Ovary (tissue), 9 donors: ENCODE results near the gene SMIM7. TPM values are rescaled to one million over a fixed set of nuclear protein-coding genes. Genes with fewer than 3 reads are reported as not detected.

Experiments used
- DNase-seq, 5 donors: peaks; one replicate each; pipeline ENCODE4 v3.0.0-alpha.2; 2019 to 2020
- H3K27ac ChIP-seq, 2 donors: fragments of 200-600 bp; one replicate each; pipeline versions ENCODE4 v1.5.1 to v1.8.0; 2019 to 2022
- H3K27me3 ChIP-seq: fragments of 200-600 bp; one replicate; pipeline ENCODE4 v1.8.0; 2022
- H3K36me3 ChIP-seq: fragments of 200-600 bp; sonication (generic); one replicate; pipeline ENCODE4 v1.5.1; 2019
- H3K4me1 ChIP-seq: one replicate; pipeline ENCODE4 v1.8.1; 2013; ENCODE audit warnings: mild to moderate bottlenecking, moderate library complexity; ENCODE audit not compliant: insufficient read depth
- H3K4me3 ChIP-seq: fragments of 200-600 bp; sonication (generic); one replicate; pipeline ENCODE4 v1.5.1; 2017
- H3K9me3 ChIP-seq, 2 donors: fragments of 200-600 bp in 1 of 2; sonication (generic) in 1 of 2; one replicate each; pipeline versions ENCODE4 v1.5.1 to v1.8.1; 2013 to 2019; ENCODE audit warnings: mild to moderate bottlenecking in 1 of 2, moderate library complexity in 1 of 2
- EP300 ChIP-seq: sonication (generic); formaldehyde crosslinking; IDR thresholded peaks from one replicate; pipeline ENCODE4 v1.6.1; 2017; ENCODE audit warnings: antibody characterized with exemption
- POLR2A ChIP-seq: fragments of 450-650 bp; IDR thresholded peaks from one replicate; pipeline ENCODE4 v1.6.1; 2017; ENCODE audit warnings: antibody characterized with exemption, mild to moderate bottlenecking, moderate library complexity
- WGBS, 3 donors: extraction: QIAGEN DNeasy Blood & Tissue Kit in 1 of 3; methylation state at CpG; one replicate each; pipeline versions ENCODE4 v1.1.5 to v1.1.7; 2013 to 2017; 5-methylcytosine and 5-hydroxymethylcytosine counted together
- intact Hi-C, 4 donors: fragments of 100-400 bp; cut with DNase I; formaldehyde crosslinking; loops; one replicate each; pipeline versions ENCODE4 v1.11.0 to v1.15.1; 2022 to 2023
- polyA plus RNA-seq, 2 donors: library from polyadenylated mRNA; stranded (reverse); fragments of 200-250 nt in 1 of 2; fragments of 350-450 nt in 1 of 2; fragmentation: Illumina TruSeq in 1 of 2; extraction: RNeasy Lipid Tissue Mini Kit (QIAGEN cat#74804) in 1 of 2; gene quantifications; one replicate each; pipeline ENCODE4 v1.2.3, GENCODE V29; 2013 to 2014
- total RNA-seq, 7 donors: library from RNA; depleted of rRNA in 2 of 7; stranded (reverse); fragments of >200 nt in 2 of 7; fragmentation: NEBNext Ultra II Directional in 3 of 7; extraction: Animal tissue kit (Norgen Biotek cat#: 25700) in 3 of 7; gene quantifications; one replicate each; pipeline versions ENCODE4 v1.1.0 to v1.2.4, GENCODE V29; 2016 to 2023
- TF ChIP-seq, protein P1 (sequence below), 3 donors: fragments of 450-650 bp in 2 of 3; fragments of 200-600 bp in 1 of 3; IDR thresholded peaks; one replicate each; pipeline versions ENCODE4 v1.5.1 to v1.8.0; 2016 to 2022; ENCODE audit warnings: antibody characterized with exemption in 3 of 3, mild to moderate bottlenecking in 1 of 3
- donor health status: DM: no; HTN: no; CAD: no; lungs with moderate emphysema.
- donor health status: DM: no; HTN: no; CAD: no.
- donor health status: Bipolar disorder and iron deficiency.
- donor health status: DM: yes; HTN: yes; CAD: no.
- donor health status: DM: no; HTN: no; CAD: no.
- donor health status: DM: yes; HTN: yes; CAD: no.

SMIM7 gene
- total and polyA plus RNA-seq, 9 donors = 59.1 to 123 (median 72.6) TPM

DNA sequence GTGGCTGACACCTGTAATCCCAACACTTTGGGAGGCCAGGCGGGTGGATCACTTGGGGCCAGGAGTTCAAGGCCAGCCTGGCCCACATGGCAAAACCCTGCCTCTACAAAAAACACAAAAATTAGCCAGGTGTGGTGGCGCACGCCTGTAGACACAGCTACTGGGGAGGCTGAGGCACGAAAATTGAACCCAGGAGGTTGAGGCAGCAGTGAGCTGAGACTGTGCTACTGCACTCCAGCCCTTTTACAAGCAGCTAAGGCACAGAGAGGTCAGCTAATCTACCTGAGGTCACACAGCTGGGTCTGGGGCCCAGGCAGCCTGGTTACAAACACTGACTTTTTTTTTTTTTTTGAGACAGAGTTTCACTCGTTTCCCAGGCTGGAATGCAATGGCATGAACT is 59.1 kb downstream of the SMIM7 start:
- DNase-seq = no peak
- WGBS, 3 donors = 85 to 90% (median 85%) methylated on average over 5 of the region's 5 CpGs
- Histone ChIP-seq H3K4me1 (peaks cover 12% of the 10 kb centered on the region), H3K36me3 (no peaks in the 10 kb centered on the region), H3K27me3 (no peaks in the 10 kb centered on the region), H3K9me3 (no peaks in the 10 kb centered on the region), H3K4me3 (no peak overlapping the region), H3K27ac (no peak overlapping the region)
- TF ChIP-seq POLR2A = no peak
- no peak for TF ChIP-seq EP300
- TF ChIP-seq, protein P1, sequence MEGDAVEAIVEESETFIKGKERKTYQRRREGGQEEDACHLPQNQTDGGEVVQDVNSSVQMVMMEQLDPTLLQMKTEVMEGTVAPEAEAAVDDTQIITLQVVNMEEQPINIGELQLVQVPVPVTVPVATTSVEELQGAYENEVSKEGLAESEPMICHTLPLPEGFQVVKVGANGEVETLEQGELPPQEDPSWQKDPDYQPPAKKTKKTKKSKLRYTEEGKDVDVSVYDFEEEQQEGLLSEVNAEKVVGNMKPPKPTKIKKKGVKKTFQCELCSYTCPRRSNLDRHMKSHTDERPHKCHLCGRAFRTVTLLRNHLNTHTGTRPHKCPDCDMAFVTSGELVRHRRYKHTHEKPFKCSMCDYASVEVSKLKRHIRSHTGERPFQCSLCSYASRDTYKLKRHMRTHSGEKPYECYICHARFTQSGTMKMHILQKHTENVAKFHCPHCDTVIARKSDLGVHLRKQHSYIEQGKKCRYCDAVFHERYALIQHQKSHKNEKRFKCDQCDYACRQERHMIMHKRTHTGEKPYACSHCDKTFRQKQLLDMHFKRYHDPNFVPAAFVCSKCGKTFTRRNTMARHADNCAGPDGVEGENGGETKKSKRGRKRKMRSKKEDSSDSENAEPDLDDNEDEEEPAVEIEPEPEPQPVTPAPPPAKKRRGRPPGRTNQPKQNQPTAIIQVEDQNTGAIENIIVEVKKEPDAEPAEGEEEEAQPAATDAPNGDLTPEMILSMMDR (IDR thresholded peaks at IDR 0.05) = no peak
- intact Hi-C loops = no loop called here

DNA sequence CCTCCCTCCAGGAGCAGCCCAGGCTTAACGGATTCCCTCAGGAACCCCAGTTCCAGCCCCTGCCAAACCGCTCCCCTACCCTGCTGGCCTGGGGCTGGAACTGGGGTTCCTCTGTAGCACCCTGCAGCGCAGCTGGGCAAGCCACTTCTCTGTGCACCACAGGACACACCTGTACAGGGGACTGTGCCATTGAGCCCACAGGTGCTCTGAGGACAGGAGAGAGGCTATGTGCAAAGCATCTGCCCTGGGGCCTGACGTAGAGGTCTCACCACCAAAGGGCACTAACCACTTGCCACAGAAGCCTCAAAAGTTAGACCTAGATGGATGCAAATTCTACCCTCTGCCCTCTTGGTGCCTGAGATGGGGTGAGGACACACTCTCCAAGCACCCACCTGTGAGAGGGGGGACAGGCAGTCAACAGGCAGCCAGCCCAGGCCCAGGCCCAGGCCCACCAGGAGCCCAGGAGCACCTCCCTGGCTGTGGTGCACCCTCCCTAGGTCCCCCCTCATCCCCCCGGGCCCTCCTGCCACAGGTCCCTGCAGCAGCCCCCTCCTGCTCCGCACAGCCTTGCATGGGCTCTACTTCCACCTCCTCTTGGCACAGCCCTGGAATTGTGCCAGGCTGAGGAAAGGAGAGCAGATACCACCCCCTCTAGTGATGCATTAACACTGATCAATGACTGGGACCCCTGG is 60.1 kb downstream of the SMIM7 start:
- no peak for DNase-seq
- no peaks in the 10 kb centered on the region for H3K27me3 ChIP-seq
- no peaks in the 10 kb centered on the region for H3K9me3 ChIP-seq
- TF ChIP-seq, protein P1 (IDR thresholded peaks at IDR 0.05) = no peak
- TF ChIP-seq EP300 = no peak
- TF ChIP-seq POLR2A = no peak
- H3K27ac ChIP-seq = no peak overlapping the region
- H3K4me3 ChIP-seq = no peak overlapping the region
- intact Hi-C loops = no loop called here
- H3K36me3 ChIP-seq = no peaks in the 10 kb centered on the region
- H3K4me1 ChIP-seq = peaks cover 12% of the 10 kb centered on the region
- WGBS, 3 donors = 74 to 98% (median 83%) methylated on average over 5 to 6 of the region's 6 CpGs

DNA sequence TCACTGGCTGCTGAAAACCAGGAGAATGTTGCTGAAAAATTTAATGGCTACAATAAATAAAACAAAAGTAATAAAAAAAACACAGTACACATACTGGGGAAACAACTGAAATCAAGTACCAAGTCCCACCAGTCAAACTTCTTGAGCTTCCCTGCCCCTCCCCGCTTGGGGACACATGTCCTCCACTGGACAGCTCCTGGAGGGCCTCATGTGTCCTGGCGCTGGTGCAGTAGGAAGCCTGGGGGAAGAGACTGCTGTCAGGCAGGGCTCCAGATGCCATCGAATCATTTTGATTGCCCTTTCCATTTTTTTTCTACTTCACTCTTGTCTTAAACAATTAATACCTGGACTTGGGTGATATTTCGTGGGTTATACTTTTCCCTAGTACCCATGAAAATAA is 61.1 kb downstream of the SMIM7 start:
- Histone ChIP-seq H3K27me3 (no peaks in the 10 kb centered on the region), H3K36me3 (no peaks in the 10 kb centered on the region), H3K4me1 (peaks cover 12% of the 10 kb centered on the region), H3K27ac (no peak overlapping the region), H3K9me3 (no peaks in the 10 kb centered on the region), H3K4me3 (no peak overlapping the region)
- 65 to 68% (median 67%) methylated on average over 4 of the region's 4 CpGs for WGBS, 3 donors
- intact Hi-C loops = no loop called here
- DNase-seq = no peak
- TF ChIP-seq, protein P1 (IDR thresholded peaks at IDR 0.05) = no peak
- TF ChIP-seq EP300 = no peak
- TF ChIP-seq POLR2A = no peak

DNA sequence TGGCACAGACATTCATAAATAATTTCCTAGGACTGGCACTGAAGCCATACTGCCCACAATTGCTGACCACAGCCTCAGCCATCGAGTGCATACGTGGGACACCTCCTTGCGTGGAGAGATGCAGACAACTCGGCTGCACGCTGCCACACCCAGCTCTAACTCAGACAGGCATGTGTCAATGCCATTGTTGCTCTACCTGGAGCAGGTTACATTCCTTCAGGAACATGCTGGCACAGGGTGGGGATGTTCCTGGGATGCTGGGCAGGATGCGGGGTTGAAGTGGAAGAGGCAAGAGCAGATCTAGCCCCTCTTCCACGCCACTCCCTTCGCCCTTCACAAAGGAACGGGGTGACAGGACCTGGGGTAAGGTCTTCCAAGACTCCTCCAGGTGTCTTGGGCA is 63.5 kb downstream of the SMIM7 start:
- DNase-seq = no peak
- intact Hi-C loops = no loop called here
- Histone ChIP-seq H3K9me3 (no peaks in the 10 kb centered on the region), H3K4me1 (peaks cover 13% of the 10 kb centered on the region), H3K4me3 (no peak overlapping the region), H3K36me3 (no peaks in the 10 kb centered on the region), H3K27me3 (no peaks in the 10 kb centered on the region), H3K27ac (no peak overlapping the region)
- WGBS, 3 donors = 91 to 98% (median 96%) methylated on average over 9 of the region's 9 CpGs
- TF ChIP-seq POLR2A (no peak), EP300 (no peak)
- TF ChIP-seq, protein P1 (IDR thresholded peaks at IDR 0.05) = no peak

Other genes starting within 250 kb of the SMIM7 start
- gene EPS15L1, start 188.2 kb downstream of the SMIM7 start, total RNA-seq = 10 to 100 TPM; 17.8 to 52.3 (median 43.5) TPM
- 10 to 100 TPM; 21.7 to 25.4 TPM for gene EPS15L1, start 188.2 kb downstream of the SMIM7 start, polyA plus RNA-seq
- not detected for gene CALR3, start 164.0 kb downstream of the SMIM7 start, total RNA-seq
- gene CALR3, start 164.0 kb downstream of the SMIM7 start, polyA plus RNA-seq = not detected
- gene C19orf44, start 163.8 kb downstream of the SMIM7 start, total RNA-seq = 10 to 100 TPM in 4 of 7 donors, 1 to 10 TPM in 3; 7.0 to 12.2 (median 10.5) TPM
- gene C19orf44, start 163.8 kb downstream of the SMIM7 start, polyA plus RNA-seq = 1 to 10 TPM; 6.3 to 8.4 TPM
- 10 to 100 TPM in 6 of 7 donors, 1 to 10 TPM in 1; 8.9 to 52.6 (median 47.9) TPM for gene CHERP, start 117.7 kb downstream of the SMIM7 start, total RNA-seq
- gene CHERP, start 117.7 kb downstream of the SMIM7 start, polyA plus RNA-seq = 10 to 100 TPM in 1 of 2 donors, 1 to 10 TPM in 1; 5.9 to 26.3 TPM
- gene SLC35E1, start 87.7 kb downstream of the SMIM7 start, total RNA-seq = 10 to 100 TPM; 20.6 to 37.9 (median 30.2) TPM
- 10 to 100 TPM; 17.6 to 39.7 TPM for gene SLC35E1, start 87.7 kb downstream of the SMIM7 start, polyA plus RNA-seq
- gene MED26, start 31.9 kb downstream of the SMIM7 start, total RNA-seq = 10 to 100 TPM; 10.3 to 13.2 (median 11.6) TPM
- 1 to 10 TPM; 3.0 to 7.3 TPM for gene MED26, start 31.9 kb downstream of the SMIM7 start, polyA plus RNA-seq
- gene TMEM38A, start 995 bp upstream of the SMIM7 start, total RNA-seq = 1 to 10 TPM in 6 of 7 donors, under 1 TPM in 1; 0.83 to 7.5 (median 3.9) TPM
- gene TMEM38A, start 995 bp upstream of the SMIM7 start, polyA plus RNA-seq = 1 to 10 TPM; 2.2 to 3.1 TPM
- 1 to 10 TPM in 2 of 7 donors, under 1 TPM in 3, not detected in 2; 0.60 to 5.2 (median 0.94) TPM for gene NWD1, start 59.7 kb upstream of the SMIM7 start, total RNA-seq
- under 1 TPM; 0.03 to 0.04 TPM for gene NWD1, start 59.7 kb upstream of the SMIM7 start, polyA plus RNA-seq
- 10 to 100 TPM; 45.1 to 92.0 (median 68.3) TPM for gene SIN3B, start 169.3 kb upstream of the SMIM7 start, total RNA-seq
- 10 to 100 TPM; 35.3 to 43.9 TPM for gene SIN3B, start 169.3 kb upstream of the SMIM7 start, polyA plus RNA-seq
- gene F2RL3, start 228.9 kb upstream of the SMIM7 start, total RNA-seq = 1 to 10 TPM in 3 of 7 donors, under 1 TPM in 4; 0.08 to 5.4 (median 0.92) TPM
- gene F2RL3, start 228.9 kb upstream of the SMIM7 start, polyA plus RNA-seq = 1 to 10 TPM in 1 of 2 donors, under 1 TPM in 1; 0.40 to 2.2 TPM